Mucosa of stomach (tissue), 1 donor: ENCODE data around the gene CHST4.
"Not testable (repeated sequence)": the region's sequence is repeated elsewhere in the genome, so short reads cannot be mapped to it uniquely, and the experiment has no call there.

Experiments
- H3K27me3 ChIP-seq: one replicate; pipeline ENCODE4 v1.7.0; 2013; ENCODE audit warnings: mild to moderate bottlenecking, low read length; ENCODE audit not compliant: control insufficient read depth, insufficient read depth
- H3K36me3 ChIP-seq: one replicate; pipeline ENCODE4 v1.7.0; 2013; ENCODE audit warnings: low read length; ENCODE audit not compliant: control insufficient read depth, insufficient read depth
- H3K4me1 ChIP-seq: one replicate; pipeline ENCODE4 v1.7.0; 2013; ENCODE audit warnings: mild to moderate bottlenecking, low read length; ENCODE audit not compliant: control insufficient read depth, insufficient read depth
- H3K4me3 ChIP-seq: one replicate; pipeline ENCODE4 v1.7.0; 2013; ENCODE audit warnings: low read length
- H3K9ac ChIP-seq: one replicate; pipeline ENCODE4 v1.7.0; 2013; ENCODE audit warnings: mild to moderate bottlenecking, low read length, moderate library complexity
- H3K9me3 ChIP-seq: one replicate; pipeline ENCODE4 v1.7.0; 2013; ENCODE audit warnings: mild to moderate bottlenecking, low read length, moderate library complexity; ENCODE audit not compliant: control insufficient read depth
- donor health status: Pancreatic carcinoma.

The CHST4 gene

DNA sequence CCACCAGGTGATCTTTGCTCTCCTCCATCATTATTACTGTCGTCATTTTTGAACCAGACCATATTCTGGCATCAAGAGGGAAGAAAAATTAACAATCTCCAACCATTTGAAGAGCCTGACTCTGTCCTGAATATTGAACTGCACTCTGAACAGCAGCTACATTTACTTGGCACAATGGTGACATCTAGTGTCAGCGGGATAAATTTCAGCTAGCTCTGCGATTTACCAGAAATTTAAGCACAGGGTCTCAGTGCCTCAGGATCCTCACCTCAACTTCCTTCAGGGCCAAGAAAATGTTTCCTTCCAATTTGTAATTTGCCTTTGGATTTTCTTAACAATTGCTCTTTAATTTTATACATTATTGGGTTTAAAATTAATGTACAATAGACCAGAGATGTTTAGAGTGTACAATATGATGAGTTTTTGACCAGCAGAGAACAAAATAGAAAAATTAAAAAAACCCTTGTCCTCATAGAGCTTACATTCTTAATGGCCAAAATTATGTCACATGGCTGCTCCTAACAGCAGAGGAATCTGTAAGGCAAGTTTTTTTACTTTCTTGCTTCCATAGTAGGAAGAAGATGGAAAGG is 26.4 kb upstream of the CHST4 start:
- no peaks in the 10 kb centered on the region for H3K4me1 ChIP-seq
- H3K4me3 ChIP-seq = no peak overlapping the region
- H3K27me3 ChIP-seq = no peaks in the 10 kb centered on the region
- no peak overlapping the region for H3K9ac ChIP-seq
- H3K36me3 ChIP-seq = no peaks in the 10 kb centered on the region
- H3K9me3 ChIP-seq = no peaks in the 10 kb centered on the region

DNA sequence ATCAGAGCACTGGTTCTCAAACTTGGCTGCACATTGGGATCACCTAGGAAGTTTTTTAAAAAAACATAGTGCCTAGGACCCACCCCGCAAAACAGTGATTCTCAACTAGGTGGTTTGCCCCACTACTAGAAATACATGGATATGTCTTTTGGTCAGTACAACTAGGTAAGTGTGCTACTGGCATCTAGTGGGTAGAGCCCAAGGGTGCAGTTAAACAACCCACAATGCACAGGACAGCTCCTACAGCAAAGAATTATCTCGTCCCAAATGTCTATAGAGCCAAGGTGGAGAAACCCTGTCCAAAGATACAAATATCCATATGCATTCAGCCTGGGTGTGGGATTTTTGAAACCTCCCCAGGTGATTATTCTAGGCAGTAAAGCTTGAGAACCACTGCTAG is 25.3 kb upstream of the CHST4 start:
- H3K36me3 ChIP-seq = no peaks in the 10 kb centered on the region
- no peaks in the 10 kb centered on the region for H3K27me3 ChIP-seq
- no peak overlapping the region for H3K9ac ChIP-seq
- no peaks in the 10 kb centered on the region for H3K4me1 ChIP-seq
- no peak overlapping the region for H3K4me3 ChIP-seq
- H3K9me3 ChIP-seq = no peaks in the 10 kb centered on the region

DNA sequence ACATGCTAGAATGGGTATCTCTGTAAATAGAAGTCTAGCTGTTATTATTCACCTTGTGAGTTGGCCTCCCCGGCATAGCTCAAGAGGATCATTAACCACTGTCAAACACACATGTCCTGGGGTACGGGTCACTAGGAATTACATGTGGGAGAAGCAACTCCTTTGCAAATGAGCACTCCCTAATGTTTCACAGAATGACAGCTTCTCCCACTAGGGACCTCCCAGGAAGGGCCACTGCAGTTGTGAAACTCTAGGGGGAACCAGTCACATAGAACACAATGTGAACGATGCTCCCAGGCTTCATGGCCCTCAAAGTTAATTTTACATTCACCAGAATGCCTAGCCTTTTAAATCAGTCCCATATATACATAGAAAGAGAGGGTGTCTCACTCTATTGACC is 24.7 kb upstream of the CHST4 start:
- no peak overlapping the region for H3K4me3 ChIP-seq
- no peaks in the 10 kb centered on the region for H3K4me1 ChIP-seq
- H3K27me3 ChIP-seq = no peaks in the 10 kb centered on the region
- no peaks in the 10 kb centered on the region for H3K36me3 ChIP-seq
- no peaks in the 10 kb centered on the region for H3K9me3 ChIP-seq
- H3K9ac ChIP-seq = no peak overlapping the region

DNA sequence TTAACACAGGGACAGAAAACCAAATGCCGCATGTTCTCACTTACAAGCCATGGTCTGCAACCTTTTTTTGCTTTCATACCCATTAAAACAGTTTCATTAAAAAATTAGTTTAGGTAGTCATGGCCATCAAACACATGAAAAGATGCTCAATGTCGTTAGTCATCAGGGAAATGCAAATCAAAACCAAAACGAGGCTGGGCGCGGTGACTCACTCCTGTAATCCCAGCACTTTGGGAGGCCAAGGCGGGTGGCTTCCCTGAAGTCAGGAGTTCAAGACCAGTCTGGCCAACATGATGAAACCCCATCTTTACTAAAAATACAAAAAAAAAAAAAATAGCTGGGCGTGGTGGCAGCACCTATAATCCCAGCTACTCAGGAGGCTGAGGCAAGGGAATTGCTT is 22.2 kb upstream of the CHST4 start:
- not testable (repeated sequence) for H3K4me3 ChIP-seq, H3K9me3 ChIP-seq, H3K36me3 ChIP-seq, H3K27me3 ChIP-seq, H3K9ac ChIP-seq, H3K4me1 ChIP-seq

DNA sequence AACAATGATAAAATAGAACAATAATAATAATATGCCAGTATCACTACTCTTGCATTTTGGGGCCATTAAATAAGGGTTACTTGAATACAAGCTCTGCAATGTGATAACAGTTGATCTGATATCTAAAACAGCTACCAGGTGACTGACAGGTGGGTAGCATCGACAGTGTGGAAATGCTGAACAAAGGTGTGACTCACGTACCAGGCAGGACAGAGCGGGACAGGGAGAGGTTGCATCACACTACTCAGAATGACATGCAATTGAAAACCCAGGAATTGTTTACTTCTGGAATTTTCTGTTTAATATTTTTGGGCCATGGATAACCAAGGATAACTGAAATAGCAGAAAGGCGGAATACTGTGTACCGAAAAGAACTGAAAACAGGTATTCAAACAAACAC is 21.3 kb upstream of the CHST4 start:
- H3K9ac ChIP-seq = no peak overlapping the region
- H3K36me3 ChIP-seq = no peaks in the 10 kb centered on the region

DNA sequence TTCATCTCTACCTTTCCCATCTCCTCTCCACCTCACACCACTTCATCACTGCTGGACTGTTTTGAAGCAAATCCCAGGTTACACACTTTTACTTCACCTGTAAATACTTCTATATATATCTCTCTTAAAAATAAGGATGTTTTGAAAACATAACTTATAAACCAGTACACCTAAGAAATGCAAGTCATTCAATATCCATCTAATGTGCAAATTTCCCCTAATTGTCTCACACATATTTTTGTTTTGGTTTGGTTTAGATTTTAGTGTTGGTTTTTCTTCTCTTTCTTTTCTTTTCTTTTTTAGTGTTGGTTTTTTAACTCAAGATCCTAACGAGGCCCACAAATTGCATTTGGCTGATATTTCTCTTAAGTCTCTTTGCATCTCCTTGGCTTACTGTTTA is 19.2 kb upstream of the CHST4 start:
- Histone ChIP-seq H3K4me1 (no peaks in the 10 kb centered on the region), H3K4me3 (no peak overlapping the region), H3K9ac (no peak overlapping the region), H3K9me3 (no peaks in the 10 kb centered on the region), H3K27me3 (no peaks in the 10 kb centered on the region), H3K36me3 (no peaks in the 10 kb centered on the region)

More for the DNA sequence above, 21.3 kb upstream of the CHST4 start:
- Histone ChIP-seq H3K4me1 (no peaks in the 10 kb centered on the region), H3K4me3 (no peak overlapping the region), H3K9me3 (no peaks in the 10 kb centered on the region), H3K27me3 (no peaks in the 10 kb centered on the region)

DNA sequence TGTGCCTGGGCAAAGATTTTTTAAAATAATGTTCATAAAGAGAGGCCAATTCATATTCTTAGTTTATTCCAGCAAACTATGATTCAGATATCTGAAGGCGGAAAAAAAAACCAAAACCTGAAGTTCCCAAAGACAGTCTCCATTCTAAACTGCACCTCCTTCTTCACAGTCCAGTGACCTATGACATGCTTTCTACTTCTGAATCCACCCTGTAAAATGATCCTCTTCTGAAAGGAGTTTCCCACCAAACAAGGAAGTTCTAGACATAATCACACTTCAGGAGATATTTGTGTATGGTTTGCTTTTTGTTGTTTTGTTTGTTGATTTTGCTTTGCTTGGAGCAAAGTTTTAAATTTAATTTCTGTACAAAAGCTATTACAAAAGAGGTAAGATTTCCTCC is 12.9 kb upstream of the CHST4 start:
- H3K9ac ChIP-seq = no peak overlapping the region
- H3K4me3 ChIP-seq = no peak overlapping the region
- no peaks in the 10 kb centered on the region for H3K4me1 ChIP-seq
- H3K27me3 ChIP-seq = no peaks in the 10 kb centered on the region
- H3K9me3 ChIP-seq = no peaks in the 10 kb centered on the region
- no peaks in the 10 kb centered on the region for H3K36me3 ChIP-seq

DNA sequence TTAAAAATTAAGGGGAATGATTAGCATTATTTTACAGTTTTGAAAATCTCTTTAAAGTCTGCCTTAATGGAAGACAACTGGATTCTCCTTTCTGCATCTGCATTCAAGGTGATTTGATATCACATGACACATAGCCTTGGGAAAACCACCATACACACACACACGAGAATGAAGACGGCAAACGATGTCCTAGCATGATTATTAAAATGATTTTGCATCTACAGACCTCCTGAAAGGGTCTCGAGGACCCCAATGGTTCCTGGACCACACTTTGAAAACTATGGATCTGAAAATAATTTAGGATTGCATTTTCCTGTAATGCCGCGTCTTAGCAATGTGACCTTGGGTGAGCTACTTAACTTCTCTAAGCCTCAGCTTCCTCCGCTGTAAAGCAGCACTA is 11.8 kb upstream of the CHST4 start:
- no peaks in the 10 kb centered on the region for H3K4me1 ChIP-seq
- no peaks in the 10 kb centered on the region for H3K27me3 ChIP-seq
- H3K9me3 ChIP-seq = no peaks in the 10 kb centered on the region
- no peak overlapping the region for H3K9ac ChIP-seq
- no peaks in the 10 kb centered on the region for H3K36me3 ChIP-seq
- no peak overlapping the region for H3K4me3 ChIP-seq

DNA sequence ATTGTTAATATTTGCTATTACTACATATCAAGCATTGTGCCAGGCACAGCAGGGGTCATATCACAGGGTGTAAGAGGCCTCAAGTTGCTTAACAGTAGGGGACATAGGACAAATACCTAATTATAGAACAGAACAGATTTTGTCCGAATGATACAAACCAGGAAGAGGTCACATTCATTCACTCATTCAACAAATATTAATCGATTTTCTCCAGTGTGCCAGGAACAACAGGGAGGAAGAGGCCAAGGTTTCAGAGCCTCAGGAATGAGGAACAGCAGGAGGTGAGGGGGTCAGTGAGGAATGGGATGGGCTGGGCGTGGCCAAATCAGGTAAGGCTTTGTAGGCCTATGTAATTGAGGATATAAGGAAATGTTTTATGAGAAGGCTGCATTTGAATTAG is 11.2 kb upstream of the CHST4 start:
- Histone ChIP-seq H3K4me1 (no peaks in the 10 kb centered on the region), H3K9ac (no peak overlapping the region), H3K27me3 (no peaks in the 10 kb centered on the region), H3K4me3 (no peak overlapping the region), H3K9me3 (no peaks in the 10 kb centered on the region), H3K36me3 (no peaks in the 10 kb centered on the region)

DNA sequence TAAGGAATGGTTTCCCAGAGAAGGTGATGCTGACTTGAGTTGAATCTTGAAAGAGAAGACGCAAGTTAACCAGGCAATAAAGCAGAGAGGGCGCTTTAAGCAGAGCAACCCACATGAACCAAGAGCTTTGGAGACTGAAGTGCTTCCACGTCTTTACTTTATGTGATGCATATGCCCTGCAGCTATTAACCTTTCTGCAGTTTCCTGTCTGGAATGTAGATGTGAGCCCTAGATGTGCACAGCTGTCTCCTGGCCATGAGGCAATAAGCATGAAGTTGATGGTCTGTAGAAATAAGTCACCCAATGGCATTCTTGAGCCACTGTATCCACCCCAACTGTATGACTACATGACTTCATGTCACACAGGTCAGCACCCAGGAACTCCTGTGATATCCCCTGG is 5.7 kb upstream of the CHST4 start:
- Histone ChIP-seq H3K36me3 (no peaks in the 10 kb centered on the region), H3K4me3 (no peak overlapping the region), H3K27me3 (no peaks in the 10 kb centered on the region), H3K9ac (no peak overlapping the region), H3K4me1 (no peaks in the 10 kb centered on the region), H3K9me3 (no peaks in the 10 kb centered on the region)

DNA sequence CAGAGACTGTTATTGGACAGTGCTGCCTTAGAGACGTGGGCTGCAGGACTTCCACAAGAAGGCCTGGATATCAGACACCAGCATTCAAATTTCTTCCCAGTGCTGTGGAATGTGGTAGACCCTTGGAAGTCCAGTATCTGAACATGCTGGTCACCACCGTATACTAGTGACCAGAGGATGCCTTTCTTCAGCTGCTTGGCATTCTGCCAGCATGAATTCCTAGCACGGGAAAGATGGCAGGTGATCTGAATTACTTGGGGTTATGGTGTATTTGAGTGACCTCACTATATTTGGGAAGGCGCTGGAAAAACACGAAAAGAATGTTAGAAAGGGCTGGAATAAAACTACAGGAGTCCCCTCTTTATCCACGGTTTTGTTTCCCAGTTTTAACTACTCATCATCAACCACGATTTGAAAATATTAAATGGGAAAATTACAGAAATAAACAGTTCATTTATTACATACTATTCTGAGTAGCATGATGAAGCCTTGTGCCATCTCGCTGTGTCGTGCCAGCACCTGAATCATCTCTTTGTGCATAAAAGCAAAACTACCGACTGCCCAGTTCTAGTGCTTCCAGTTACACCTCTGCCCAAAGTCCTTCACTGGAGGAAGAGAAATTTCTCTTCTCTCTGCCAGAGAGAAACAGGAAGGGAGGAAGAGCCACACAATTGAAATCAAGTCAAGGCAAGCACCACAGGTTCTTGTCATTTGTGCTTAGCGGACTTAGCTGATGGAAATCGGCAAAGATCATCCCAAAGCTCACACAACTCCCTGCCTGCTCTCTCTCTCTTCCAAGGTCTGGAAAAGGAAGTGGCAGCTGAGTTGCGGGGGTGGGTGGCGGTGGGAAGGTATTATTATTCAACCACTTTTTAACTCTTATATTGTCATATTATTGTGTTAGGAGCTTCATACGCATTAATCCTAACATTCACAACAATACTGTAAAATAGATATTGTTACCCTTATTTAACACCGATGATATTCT is 1.4 kb upstream of the CHST4 start:
- Histone ChIP-seq H3K4me3 (no peak overlapping the region), H3K27me3 (peaks cover 14% of the 10 kb centered on the region), H3K4me1 (peaks cover 4% of the 10 kb centered on the region), H3K36me3 (no peaks in the 10 kb centered on the region), H3K9ac (no peak overlapping the region), H3K9me3 (no peaks in the 10 kb centered on the region)

DNA sequence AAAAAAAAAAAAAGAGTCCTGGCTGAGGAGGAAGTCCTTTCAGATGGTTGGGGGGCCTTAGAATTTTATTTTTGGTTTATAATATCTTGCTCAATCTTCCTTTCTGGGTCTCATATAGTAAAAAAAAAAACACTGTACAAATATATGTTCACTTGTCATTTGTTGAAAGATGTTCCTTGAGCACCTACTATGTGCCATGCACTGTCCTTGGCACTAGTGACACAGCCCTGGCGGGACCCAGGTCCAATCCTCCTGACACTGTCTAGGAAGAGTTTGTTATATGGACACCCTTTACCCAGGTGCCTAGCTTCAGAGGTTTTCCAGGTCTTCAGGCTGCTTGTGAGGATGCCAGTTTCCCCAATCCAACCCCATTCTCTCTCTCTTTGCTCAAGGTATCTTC is 2.0 kb downstream of the CHST4 start:
- H3K9ac ChIP-seq = no peak overlapping the region
- H3K27me3 ChIP-seq = peaks cover 14% of the 10 kb centered on the region
- H3K4me1 ChIP-seq = peaks cover 4% of the 10 kb centered on the region

More for the DNA sequence above, 2.0 kb downstream of the CHST4 start:
- Histone ChIP-seq H3K36me3 (no peaks in the 10 kb centered on the region), H3K9me3 (no peaks in the 10 kb centered on the region), H3K4me3 (no peak overlapping the region)
